Chondrocyte (in vitro differentiated cells): ENCODE results near the gene DDR2. TPM values are rescaled to one million over a fixed set of nuclear protein-coding genes. Genes with fewer than 3 reads are reported as not detected.
"Not testable (repeated sequence)": the region's sequence is repeated elsewhere in the genome, so short reads cannot be mapped to it uniquely, and the experiment has no call there.

Source experiments
- DNase-seq: peaks from one replicate; pipeline ENCODE4 v3.0.0; 2021; ENCODE audit warnings: mixed read lengths, low spot score
- H3K27ac Mint-ChIP-seq: one replicate; pipeline ENCODE4 v1.8.0; 2021; ENCODE audit warnings: mild to moderate bottlenecking, moderate library complexity, mixed read lengths; ENCODE audit not compliant: unreplicated experiment
- H3K27me3 Mint-ChIP-seq: 2 replicates; pipeline ENCODE4 v1.8.0; 2021; ENCODE audit warnings: low read depth, mixed read lengths
- H3K36me3 Mint-ChIP-seq: 2 replicates; pipeline ENCODE4 v1.8.0; 2021; ENCODE audit warnings: low read depth, mixed read lengths
- H3K4me1 Mint-ChIP-seq: 2 replicates; pipeline ENCODE4 v1.8.0; 2021; ENCODE audit warnings: low read depth, mild to moderate bottlenecking, mixed read lengths
- H3K4me3 Mint-ChIP-seq: one replicate; pipeline ENCODE4 v1.8.0; 2021; ENCODE audit warnings: mild to moderate bottlenecking, moderate library complexity, mixed read lengths; ENCODE audit not compliant: unreplicated experiment
- H3K9me3 Mint-ChIP-seq: 2 replicates; pipeline ENCODE4 v1.8.0; 2021; ENCODE audit warnings: low read depth, mixed read lengths
- total RNA-seq: library from RNA; stranded (reverse); gene quantifications from 3 replicates; pipeline ENCODE4 v1.2.1, GENCODE V29; 2021
- TF ChIP-seq, protein P1 (sequence below): fragments of 200-600 bp; sonication (generic); IDR thresholded peaks from 2 replicates; pipeline ENCODE4 v1.5.0; 2021; ENCODE audit warnings: antibody characterized with exemption, mild to moderate bottlenecking, moderate library complexity

Gene DDR2
- total RNA-seq, 1 donor from 2014 or later = 182 TPM

DNA sequence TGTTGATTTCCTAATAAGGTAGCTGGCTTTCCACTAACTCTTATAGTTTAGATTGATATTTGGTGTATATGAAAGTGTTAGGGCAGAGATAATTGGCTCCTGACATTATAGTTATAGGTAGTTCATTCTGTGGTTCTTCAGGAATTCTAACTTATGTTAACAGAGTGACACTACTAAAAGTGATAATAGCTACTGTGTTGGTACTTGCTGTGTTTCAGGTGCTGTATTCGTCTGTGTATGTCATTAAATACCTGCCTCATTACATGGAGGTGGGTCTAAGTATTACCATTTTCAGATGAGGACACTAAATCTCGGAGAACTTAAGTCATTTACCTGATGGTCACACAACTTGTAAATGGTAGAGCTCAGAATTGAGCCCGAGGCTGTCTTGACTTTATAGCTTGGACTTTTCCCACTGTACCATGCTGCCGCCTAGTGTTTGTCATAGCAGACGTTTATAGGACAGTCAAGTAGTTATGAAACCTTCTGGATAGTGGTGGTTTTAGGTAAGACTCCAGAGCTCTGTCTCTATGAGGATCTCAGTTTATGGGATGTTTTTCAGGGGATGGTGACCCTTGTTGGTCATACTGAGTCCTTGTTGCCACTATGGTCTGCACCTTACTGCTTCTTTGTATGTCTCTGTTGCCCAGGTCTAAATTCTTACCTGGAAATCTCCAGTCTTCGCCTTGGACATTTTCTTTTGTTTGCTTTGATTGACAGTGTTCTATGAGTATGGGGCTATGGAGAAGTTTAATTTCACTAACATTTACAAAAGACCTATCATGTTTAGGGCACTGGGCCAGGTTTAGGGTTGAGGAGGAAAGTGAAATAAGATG, 167.9 kb downstream of the DDR2 start:
- DNase-seq, H3K9me3 Mint-ChIP-seq, H3K4me3 Mint-ChIP-seq, H3K36me3 Mint-ChIP-seq, H3K27me3 Mint-ChIP-seq, H3K27ac Mint-ChIP-seq: not testable (repeated sequence)
- TF ChIP-seq, protein P1, sequence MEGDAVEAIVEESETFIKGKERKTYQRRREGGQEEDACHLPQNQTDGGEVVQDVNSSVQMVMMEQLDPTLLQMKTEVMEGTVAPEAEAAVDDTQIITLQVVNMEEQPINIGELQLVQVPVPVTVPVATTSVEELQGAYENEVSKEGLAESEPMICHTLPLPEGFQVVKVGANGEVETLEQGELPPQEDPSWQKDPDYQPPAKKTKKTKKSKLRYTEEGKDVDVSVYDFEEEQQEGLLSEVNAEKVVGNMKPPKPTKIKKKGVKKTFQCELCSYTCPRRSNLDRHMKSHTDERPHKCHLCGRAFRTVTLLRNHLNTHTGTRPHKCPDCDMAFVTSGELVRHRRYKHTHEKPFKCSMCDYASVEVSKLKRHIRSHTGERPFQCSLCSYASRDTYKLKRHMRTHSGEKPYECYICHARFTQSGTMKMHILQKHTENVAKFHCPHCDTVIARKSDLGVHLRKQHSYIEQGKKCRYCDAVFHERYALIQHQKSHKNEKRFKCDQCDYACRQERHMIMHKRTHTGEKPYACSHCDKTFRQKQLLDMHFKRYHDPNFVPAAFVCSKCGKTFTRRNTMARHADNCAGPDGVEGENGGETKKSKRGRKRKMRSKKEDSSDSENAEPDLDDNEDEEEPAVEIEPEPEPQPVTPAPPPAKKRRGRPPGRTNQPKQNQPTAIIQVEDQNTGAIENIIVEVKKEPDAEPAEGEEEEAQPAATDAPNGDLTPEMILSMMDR = peak; percentile 82
- peaks cover 10% of the 10 kb centered on the region for H3K4me1 Mint-ChIP-seq

DNA sequence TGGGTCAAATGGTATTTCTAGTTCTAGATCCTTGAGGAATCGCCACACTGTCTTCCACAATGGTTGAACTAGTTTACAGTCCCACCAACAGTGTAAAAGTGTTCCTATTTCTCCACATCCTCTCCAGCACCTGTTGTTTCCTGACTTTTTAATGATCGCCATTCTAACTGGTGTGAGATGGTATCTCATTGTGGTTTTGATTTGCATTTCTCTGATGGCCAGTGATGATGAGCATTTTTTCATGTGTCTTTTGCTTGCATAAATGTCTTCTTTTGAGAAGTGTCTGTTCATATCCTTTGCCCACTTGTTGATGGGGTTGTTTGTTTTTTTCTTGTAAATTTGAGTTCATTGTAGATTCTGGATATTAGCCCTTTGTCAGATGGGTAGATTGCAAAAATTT, 175.2 kb downstream of the DDR2 start:
- not testable (repeated sequence) for DNase-seq, H3K27me3 Mint-ChIP-seq, H3K36me3 Mint-ChIP-seq, H3K4me3 Mint-ChIP-seq, H3K4me1 Mint-ChIP-seq, H3K27ac Mint-ChIP-seq, H3K9me3 Mint-ChIP-seq

DNA sequence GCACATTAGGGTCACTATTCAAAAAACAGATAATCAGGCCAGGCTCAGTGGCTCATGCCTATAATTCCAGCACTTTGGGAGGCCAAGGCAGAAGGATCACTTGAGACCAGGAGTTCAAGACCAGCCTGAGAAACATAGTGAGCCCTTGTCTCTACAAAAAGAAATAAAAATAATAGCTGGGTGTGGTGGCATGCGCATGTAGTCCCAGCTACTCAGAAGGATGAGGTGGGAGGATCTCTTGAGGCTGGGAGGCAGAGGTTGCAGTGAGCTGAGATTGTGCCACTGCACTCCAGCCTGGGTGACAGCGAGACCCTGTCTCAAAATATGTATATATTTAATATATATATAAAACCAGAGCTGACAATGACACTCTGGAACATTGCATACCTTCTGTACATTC, 180.1 kb downstream of the DDR2 start:
- H3K36me3 Mint-ChIP-seq, H3K4me3 Mint-ChIP-seq, H3K9me3 Mint-ChIP-seq, H3K27me3 Mint-ChIP-seq, H3K4me1 Mint-ChIP-seq, DNase-seq, H3K27ac Mint-ChIP-seq: not testable (repeated sequence)

DNA sequence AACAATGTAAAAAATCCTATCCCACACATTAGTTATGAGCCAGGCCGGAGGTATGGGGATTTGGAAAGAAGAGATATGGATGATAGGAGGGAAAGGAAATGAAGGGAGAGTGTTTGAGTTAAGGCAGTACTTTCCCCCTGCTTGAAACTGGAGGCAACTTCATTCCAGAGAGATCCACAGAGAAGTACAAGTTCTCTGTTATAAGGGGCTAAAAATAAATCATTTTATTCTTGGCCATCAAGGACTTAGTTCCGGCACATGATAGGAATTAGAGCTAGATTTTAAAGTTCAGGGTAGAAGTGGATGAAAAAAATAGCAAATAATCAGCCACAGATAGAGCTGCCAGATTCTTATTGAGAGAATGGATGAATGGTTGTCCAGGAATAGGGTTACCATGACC, 185.9 kb downstream of the DDR2 start:
- H3K27ac Mint-ChIP-seq, DNase-seq, H3K27me3 Mint-ChIP-seq, H3K4me3 Mint-ChIP-seq, H3K9me3 Mint-ChIP-seq, H3K36me3 Mint-ChIP-seq: not testable (repeated sequence)
- H3K4me1 Mint-ChIP-seq = peaks cover 12% of the 10 kb centered on the region

DNA sequence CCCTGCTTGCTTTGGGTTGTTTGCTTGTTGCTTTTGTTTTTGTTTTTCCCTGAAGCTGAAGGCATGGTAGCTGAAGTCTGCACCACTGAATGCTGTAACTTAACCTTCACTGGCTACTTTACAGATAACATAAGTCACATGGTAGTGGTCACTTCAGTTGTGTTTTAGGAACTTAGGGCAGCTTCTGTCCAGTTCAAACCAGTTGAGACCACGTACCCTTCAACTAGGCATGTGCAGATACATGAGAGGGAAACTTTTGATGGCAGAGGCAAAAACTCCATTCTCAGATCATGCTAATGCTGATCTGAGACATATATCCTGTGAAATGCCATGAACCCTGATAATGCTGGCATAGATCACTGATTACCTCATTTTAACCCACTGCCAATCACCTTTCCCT, 186.4 kb downstream of the DDR2 start:
- H3K4me3 Mint-ChIP-seq, DNase-seq, H3K9me3 Mint-ChIP-seq, H3K36me3 Mint-ChIP-seq, H3K27me3 Mint-ChIP-seq, H3K27ac Mint-ChIP-seq: not testable (repeated sequence)
- H3K4me1 Mint-ChIP-seq = peaks cover 12% of the 10 kb centered on the region

DNA sequence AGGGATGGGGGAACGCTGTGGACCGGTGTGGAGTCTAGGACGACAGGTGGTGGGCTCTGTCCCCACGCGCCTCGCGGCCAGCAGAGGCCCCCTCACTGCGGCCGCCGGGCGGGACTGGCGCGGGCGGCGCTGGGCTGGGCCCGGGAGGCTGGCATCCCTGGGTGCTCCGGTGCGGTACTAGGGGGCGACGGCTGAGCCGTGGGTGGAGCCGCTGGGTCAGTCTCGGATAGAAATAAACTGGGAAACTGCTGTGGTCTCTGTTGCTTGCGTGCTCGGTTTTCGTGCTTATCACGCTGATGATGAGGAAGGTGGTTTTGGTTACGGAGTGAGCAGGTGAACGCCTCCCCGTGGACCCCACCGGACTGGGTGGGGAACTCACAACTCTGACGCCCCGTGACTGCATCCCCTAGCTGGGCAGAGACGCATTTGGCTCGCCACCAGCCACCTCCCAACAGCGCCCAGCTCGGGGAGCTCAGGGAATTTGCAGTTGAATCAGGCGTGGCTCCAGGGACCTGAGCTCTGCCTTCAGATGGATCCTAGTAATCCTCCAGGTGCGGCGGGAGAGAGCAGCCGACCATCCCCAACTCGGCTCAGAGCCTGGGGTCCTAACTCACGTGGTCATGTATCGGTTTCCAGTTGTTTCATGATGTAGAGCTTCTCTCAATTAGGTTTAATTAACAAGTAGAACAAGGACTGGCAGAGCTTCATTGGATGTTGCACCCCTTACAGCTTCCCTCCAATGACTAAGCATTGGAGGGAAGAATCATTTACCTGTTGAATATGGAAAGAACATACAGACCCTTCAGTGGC, 190.3 kb downstream of the DDR2 start:
- no peaks in the 10 kb centered on the region for H3K27me3 Mint-ChIP-seq
- peaks cover 1% of the 10 kb centered on the region for H3K36me3 Mint-ChIP-seq
- H3K4me1 Mint-ChIP-seq = peaks cover 12% of the 10 kb centered on the region
- peaks cover 4% of the 10 kb centered on the region for H3K9me3 Mint-ChIP-seq
- no peak for DNase-seq
- no peak overlapping the region for H3K27ac Mint-ChIP-seq
- TF ChIP-seq, protein P1 = peak; percentile 27
- H3K4me3 Mint-ChIP-seq = peak overlapping the region; percentile 68

DNA sequence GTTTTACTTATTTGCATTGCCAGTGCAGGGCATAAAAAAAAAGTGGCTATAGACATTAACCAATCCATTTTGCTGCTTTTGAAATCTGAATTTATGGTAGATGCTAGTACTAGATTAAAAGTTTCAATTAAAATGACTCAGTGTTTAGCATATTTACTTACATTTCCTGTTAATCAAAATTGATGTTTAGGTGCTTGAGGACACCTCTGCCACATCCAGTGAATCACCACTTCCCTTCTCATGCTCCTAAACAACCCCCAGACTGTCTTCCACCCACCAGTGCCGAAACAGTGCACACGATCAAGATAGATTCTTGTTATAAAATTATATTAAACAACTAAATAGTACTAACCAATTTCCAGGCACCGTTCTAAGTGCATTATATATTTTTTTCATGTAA, 191.0 kb downstream of the DDR2 start:
- H3K4me1 Mint-ChIP-seq = peaks cover 12% of the 10 kb centered on the region
- peaks cover 1% of the 10 kb centered on the region for H3K36me3 Mint-ChIP-seq
- peaks cover 4% of the 10 kb centered on the region for H3K9me3 Mint-ChIP-seq
- no peak for DNase-seq
- H3K27ac Mint-ChIP-seq = no peak overlapping the region
- H3K4me3 Mint-ChIP-seq = no peak overlapping the region
- no peaks in the 10 kb centered on the region for H3K27me3 Mint-ChIP-seq
- TF ChIP-seq, protein P1 = no peak
